Loucy (cell line): Measurements from ENCODE around the gene KDM4C.
"Not testable (repeated sequence)": the region's sequence is repeated elsewhere in the genome, so short reads cannot be mapped to it uniquely, and the experiment has no call there.

Experiments used
- H2AFZ ChIP-seq: fragments of 200-600 bp; sonication (generic); 2 replicates; pipeline ENCODE4 v1.6.0; 2016; ENCODE audit warnings: antibody characterized with exemption, mild to moderate bottlenecking, low read length, moderate library complexity
- H3F3A ChIP-seq: fragments of 200-600 bp; 2 replicates; pipeline ENCODE4 v1.6.0; 2016; ENCODE audit warnings: antibody characterized with exemption, low read depth, mild to moderate bottlenecking
- H3K27me3 ChIP-seq: fragments of 200-600 bp; sonication (generic); 2 replicates; pipeline ENCODE4 v1.6.1; 2014; ENCODE audit warnings: low read length, mild to moderate bottlenecking; ENCODE audit not compliant: insufficient read depth, poor library complexity, severe bottlenecking
- H3K36me3 ChIP-seq: fragments of 200-600 bp; sonication (generic); 2 replicates; pipeline ENCODE4 v1.6.1; 2016; ENCODE audit warnings: low read length; ENCODE audit not compliant: insufficient read depth
- H3K4me1 ChIP-seq: fragments of 200-600 bp; sonication (generic); 2 replicates; pipeline ENCODE4 v1.5.1; 2014; ENCODE audit warnings: low read length, mild to moderate bottlenecking; ENCODE audit not compliant: insufficient read depth, poor library complexity, severe bottlenecking
- H3K4me2 ChIP-seq: fragments of 200-600 bp; sonication (generic); 2 replicates; pipeline ENCODE4 v1.6.0; 2014; ENCODE audit warnings: antibody characterized with exemption, low read length, low read depth, mild to moderate bottlenecking; ENCODE audit not compliant: poor library complexity, severe bottlenecking
- H3K4me3 ChIP-seq: fragments of 200-600 bp; sonication (generic); 2 replicates; pipeline ENCODE4 v1.5.1; 2014; ENCODE audit warnings: low read length, mild to moderate bottlenecking, mixed read lengths; ENCODE audit not compliant: poor library complexity, severe bottlenecking
- H3K79me2 ChIP-seq: fragments of 200-600 bp; sonication (generic); 2 replicates; pipeline ENCODE4 v1.6.1; 2014; ENCODE audit warnings: low read length; ENCODE audit not compliant: insufficient read depth
- H3K9ac ChIP-seq: fragments of 200-600 bp; sonication (generic); 2 replicates; pipeline ENCODE4 v1.6.0; 2014; ENCODE audit warnings: mild to moderate bottlenecking, low read depth, low read length, moderate library complexity; ENCODE audit not compliant: poor library complexity, severe bottlenecking
- H3K9me2 ChIP-seq: fragments of 200-600 bp; sonication (generic); replicated peaks from 2 replicates; pipeline ENCODE4 v1.6.1; 2016; ENCODE audit warnings: low read depth, low read length, mixed read lengths
- H3K9me3 ChIP-seq: fragments of 200-600 bp; sonication (generic); 2 replicates; pipeline ENCODE4 v1.6.1; 2014; ENCODE audit warnings: mild to moderate bottlenecking, antibody characterized with exemption, low read length, low read depth; ENCODE audit not compliant: insufficient read depth
- H4K20me1 ChIP-seq: fragments of 200-600 bp; sonication (generic); 2 replicates; pipeline ENCODE4 v1.6.0; 2014; ENCODE audit warnings: antibody characterized with exemption, low read length, mild to moderate bottlenecking; ENCODE audit not compliant: insufficient read depth, poor library complexity, severe bottlenecking
- EZH2phosphoT487 ChIP-seq: fragments of 200-600 bp; IDR thresholded peaks from 2 replicates; pipeline ENCODE4 v1.6.1; 2018; ENCODE audit warnings: antibody characterized with exemption, mild to moderate bottlenecking, moderate library complexity, borderline replicate concordance
- TF ChIP-seq, protein P1 (sequence below): fragments of 200-600 bp; sonication (generic); conservative IDR thresholded peaks from 2 replicates; pipeline ENCODE4 v1.5.1; 2014; ENCODE audit warnings: mild to moderate bottlenecking, antibody characterized with exemption, low read length

The KDM4C gene

GRCh38 chr9:7178729-7179128 is 421.0 kb downstream of the KDM4C start:
- no peak overlapping the region for H3K4me2 ChIP-seq
- no peaks in the 10 kb centered on the region for H3K9me2 ChIP-seq
- H3K36me3 ChIP-seq: peaks cover 6% of the 10 kb centered on the region; the same call in 1 of the 2 replicates
- H3K27me3 ChIP-seq: no peaks in the 10 kb centered on the region
- H3K9ac ChIP-seq: no peak overlapping the region
- H2AFZ ChIP-seq: no peak overlapping the region
- no peaks in the 10 kb centered on the region for H3F3A ChIP-seq
- H4K20me1 ChIP-seq: no peaks in the 10 kb centered on the region
- no peaks in the 10 kb centered on the region for H3K9me3 ChIP-seq
- no peaks in the 10 kb centered on the region for H3K4me1 ChIP-seq
- no peak overlapping the region for H3K4me3 ChIP-seq
- no peaks in the 10 kb centered on the region for H3K79me2 ChIP-seq
- no peak for TF ChIP-seq EZH2phosphoT487
- TF ChIP-seq, protein P1, sequence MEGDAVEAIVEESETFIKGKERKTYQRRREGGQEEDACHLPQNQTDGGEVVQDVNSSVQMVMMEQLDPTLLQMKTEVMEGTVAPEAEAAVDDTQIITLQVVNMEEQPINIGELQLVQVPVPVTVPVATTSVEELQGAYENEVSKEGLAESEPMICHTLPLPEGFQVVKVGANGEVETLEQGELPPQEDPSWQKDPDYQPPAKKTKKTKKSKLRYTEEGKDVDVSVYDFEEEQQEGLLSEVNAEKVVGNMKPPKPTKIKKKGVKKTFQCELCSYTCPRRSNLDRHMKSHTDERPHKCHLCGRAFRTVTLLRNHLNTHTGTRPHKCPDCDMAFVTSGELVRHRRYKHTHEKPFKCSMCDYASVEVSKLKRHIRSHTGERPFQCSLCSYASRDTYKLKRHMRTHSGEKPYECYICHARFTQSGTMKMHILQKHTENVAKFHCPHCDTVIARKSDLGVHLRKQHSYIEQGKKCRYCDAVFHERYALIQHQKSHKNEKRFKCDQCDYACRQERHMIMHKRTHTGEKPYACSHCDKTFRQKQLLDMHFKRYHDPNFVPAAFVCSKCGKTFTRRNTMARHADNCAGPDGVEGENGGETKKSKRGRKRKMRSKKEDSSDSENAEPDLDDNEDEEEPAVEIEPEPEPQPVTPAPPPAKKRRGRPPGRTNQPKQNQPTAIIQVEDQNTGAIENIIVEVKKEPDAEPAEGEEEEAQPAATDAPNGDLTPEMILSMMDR: no peak

GRCh38 chr9:7180247-7180646 is 422.5 kb downstream of the KDM4C start:
- H3K9ac ChIP-seq: no peak overlapping the region
- no peak for TF ChIP-seq EZH2phosphoT487
- TF ChIP-seq, protein P1: no peak

GRCh38 chr9:7183139-7183538 is 425.4 kb downstream of the KDM4C start:
- H3K9ac ChIP-seq, H3K4me3 ChIP-seq, H3K4me1 ChIP-seq, H3F3A ChIP-seq, H3K36me3 ChIP-seq, H3K9me2 ChIP-seq, H3K9me3 ChIP-seq, H3K27me3 ChIP-seq, H2AFZ ChIP-seq, H3K79me2 ChIP-seq, H3K4me2 ChIP-seq, H4K20me1 ChIP-seq: not testable (repeated sequence)

More at GRCh38 chr9:7180247-7180646, 422.5 kb downstream of the KDM4C start:
- H3K4me2 ChIP-seq: no peak overlapping the region
- H3K4me1 ChIP-seq: peaks cover 6% of the 10 kb centered on the region
- no peak overlapping the region for H2AFZ ChIP-seq
- H3K36me3 ChIP-seq: peaks cover 6% of the 10 kb centered on the region; the same call in 1 of the 2 replicates
- no peaks in the 10 kb centered on the region for H3F3A ChIP-seq
- no peaks in the 10 kb centered on the region for H3K9me3 ChIP-seq
- H3K4me3 ChIP-seq: no peak overlapping the region
- H3K79me2 ChIP-seq: no peaks in the 10 kb centered on the region
- no peaks in the 10 kb centered on the region for H4K20me1 ChIP-seq
- no peaks in the 10 kb centered on the region for H3K9me2 ChIP-seq
- no peaks in the 10 kb centered on the region for H3K27me3 ChIP-seq

DNA sequence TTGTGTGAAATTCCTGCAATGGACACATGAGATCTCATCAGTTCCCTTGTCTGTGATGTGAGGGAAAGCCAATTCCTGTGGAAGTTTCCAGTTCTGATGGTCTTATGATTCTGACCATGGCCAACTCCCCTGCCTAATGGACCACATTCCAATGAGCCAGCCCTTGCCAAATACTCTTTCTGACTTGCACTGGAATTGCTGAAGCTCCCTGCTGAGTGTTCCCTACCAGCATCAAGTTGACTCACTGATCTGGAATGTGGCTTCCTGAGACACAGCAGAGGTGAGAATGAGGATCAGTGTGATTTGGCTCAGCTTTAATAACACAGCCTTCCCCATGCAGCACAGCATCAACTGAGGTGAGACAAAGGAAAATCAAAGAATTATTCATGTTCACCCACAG is 427.8 kb downstream of the KDM4C start:
- Histone ChIP-seq H4K20me1 (no peaks in the 10 kb centered on the region), H2AFZ (no peak overlapping the region), H3K4me1 (peaks cover 6% of the 10 kb centered on the region), H3K79me2 (no peaks in the 10 kb centered on the region), H3K36me3 (no peaks in the 10 kb centered on the region), H3K9ac (no peak overlapping the region), H3K9me3 (peaks cover 23% of the 10 kb centered on the region; the same call in 1 of the 2 replicates), H3K27me3 (peaks cover 4% of the 10 kb centered on the region), H3K9me2 (no peaks in the 10 kb centered on the region), H3F3A (no peaks in the 10 kb centered on the region), H3K4me2 (no peak overlapping the region), H3K4me3 (no peak overlapping the region)
- TF ChIP-seq, protein P1: no peak
- no peak for TF ChIP-seq EZH2phosphoT487
